ENCODE results near the gene KLF16. TPM values are rescaled to one million over a fixed set of nuclear protein-coding genes. Genes with fewer than 3 reads are reported as not detected.

The KLF16 gene
- polyA plus RNA-seq, 3 donors from 2014 or later, result 0.12 to 0.55 (median 0.49) TPM

GRCh38 chr19:1871630-1872029 is 8.3 kb upstream of the KLF16 start:
- DNase-seq, result no peak
- peaks cover 22 to 25% (median 24%) of the 10 kb centered on the region in 3 donors for H3K27me3 Mint-ChIP-seq (ENCODE audit: low read depth in 3 of 3)
- H3K4me3 Mint-ChIP-seq, result no peak overlapping the region
- no peaks in the 10 kb centered on the region for H3K9me3 Mint-ChIP-seq
- peaks cover 0 to 2% (median 0%) of the 10 kb centered on the region in 3 donors for H3K36me3 Mint-ChIP-seq
- peaks cover 37 to 46% of the 10 kb centered on the region in 2 donors for H3K4me1 Mint-ChIP-seq
- H3K27ac Mint-ChIP-seq, result no peak overlapping the region

GRCh38 chr19:1871140-1871597 is 7.8 kb upstream of the KLF16 start:
- peaks cover 0 to 2% (median 0%) of the 10 kb centered on the region in 3 donors for H3K36me3 Mint-ChIP-seq
- no peak overlapping the region for H3K4me3 Mint-ChIP-seq
- H3K27me3 Mint-ChIP-seq (ENCODE audit: low read depth in 3 of 3), result peaks cover 18 to 22% (median 19%) of the 10 kb centered on the region in 3 donors
- peaks cover 33 to 41% of the 10 kb centered on the region in 2 donors for H3K4me1 Mint-ChIP-seq
- no peak overlapping the region for H3K27ac Mint-ChIP-seq
- no peak for DNase-seq
- no peaks in the 10 kb centered on the region for H3K9me3 Mint-ChIP-seq

GRCh38 chr19:1868971-1869370 is 5.6 kb upstream of the KLF16 start:
- Mint-ChIP-seq H3K9me3 (no peaks in the 10 kb centered on the region), H3K27me3 (ENCODE audit: low read depth in 3 of 3) (peaks cover 2 to 4% (median 3%) of the 10 kb centered on the region in 3 donors), H3K27ac (peak overlapping the region in 2 of 6 donors; percentile 55 to 73), H3K4me3 (peak overlapping the region in 2 of 5 donors; percentile 44 to 46), H3K36me3 (peaks cover 0 to under 1% (median 0%) of the 10 kb centered on the region in 3 donors), H3K4me1 (peaks cover 17 to 34% of the 10 kb centered on the region in 2 donors)
- no peak for DNase-seq

GRCh38 chr19:1867349-1867724 is 4.0 kb upstream of the KLF16 start:
- Mint-ChIP-seq H3K36me3 (no peaks in the 10 kb centered on the region), H3K4me3 (no peak overlapping the region), H3K27me3 (ENCODE audit: low read depth in 3 of 3) (peaks cover 3 to 6% (median 5%) of the 10 kb centered on the region in 3 donors), H3K4me1 (peaks cover 16 to 26% of the 10 kb centered on the region in 2 donors), H3K9me3 (no peaks in the 10 kb centered on the region), H3K27ac (peak overlapping the region in 4 of 6 donors; percentile 13 to 67 (median 38))
- no peak for DNase-seq

GRCh38 chr19:1866693-1867348 is 3.4 kb upstream of the KLF16 start:
- DNase-seq, result no peak
- Mint-ChIP-seq H3K4me1 (peaks cover 21 to 30% of the 10 kb centered on the region in 2 donors), H3K9me3 (no peaks in the 10 kb centered on the region)

GRCh38 chr19:1865172-1866010 is 2.0 kb upstream of the KLF16 start:
- Mint-ChIP-seq H3K4me1 (peaks cover 30 to 35% of the 10 kb centered on the region in 2 donors), H3K9me3 (peaks cover 0 to 2% (median 0%) of the 10 kb centered on the region in 6 donors), H3K27ac (peak overlapping the region; percentile 37 to 80 (median 62)), H3K36me3 (no peaks in the 10 kb centered on the region), H3K27me3 (ENCODE audit: low read depth in 3 of 3) (peaks cover 8 to 21% (median 9%) of the 10 kb centered on the region in 3 donors), H3K4me3 (peak overlapping the region; percentile 32 to 66 (median 57))
- no peak for DNase-seq

More at GRCh38 chr19:1866693-1867348, 3.4 kb upstream of the KLF16 start:
- H3K27ac Mint-ChIP-seq, result peak overlapping the region in 5 of 6 donors; percentile 13 to 81 (median 67)
- H3K4me3 Mint-ChIP-seq, result peak overlapping the region in 1 of 5 donors; percentile 27
- no peaks in the 10 kb centered on the region for H3K36me3 Mint-ChIP-seq
- H3K27me3 Mint-ChIP-seq (ENCODE audit: low read depth in 3 of 3), result peaks cover 5 to 11% (median 9%) of the 10 kb centered on the region in 3 donors

- H3K36me3 Mint-ChIP-seq, result no peaks in the 10 kb centered on the region
- peak overlapping the region in 4 of 6 donors; percentile 29 to 84 (median 68) for H3K27ac Mint-ChIP-seq
- peaks cover 0 to 2% (median 0%) of the 10 kb centered on the region in 6 donors for H3K9me3 Mint-ChIP-seq
- peaks cover 8 to 21% (median 9%) of the 10 kb centered on the region in 3 donors for H3K27me3 Mint-ChIP-seq (ENCODE audit: low read depth in 3 of 3)
- DNase-seq, result peak; percentile 70 to 74 (median 73)
- H3K4me3 Mint-ChIP-seq, result peak overlapping the region; percentile 62 to 78 (median 67)
- peaks cover 30 to 34% of the 10 kb centered on the region in 2 donors for H3K4me1 Mint-ChIP-seq
Observed at GRCh38 chr19:1864480-1865171, 1.2 kb upstream of the KLF16 start.

GRCh38 chr19:1863638-1864479 is 480 bp upstream of the KLF16 start:
- Mint-ChIP-seq H3K27ac (peak overlapping the region in 3 of 6 donors; percentile 40 to 84 (median 42)), H3K4me1 (peaks cover 27 to 36% of the 10 kb centered on the region in 2 donors), H3K9me3 (peaks cover 0 to 2% (median 0%) of the 10 kb centered on the region in 6 donors), H3K36me3 (no peaks in the 10 kb centered on the region), H3K4me3 (peak overlapping the region; percentile 62 to 78 (median 67)), H3K27me3 (ENCODE audit: low read depth in 3 of 3) (peaks cover 8 to 23% (median 9%) of the 10 kb centered on the region in 3 donors)
- peak; percentile 90 to 94 (median 94) for DNase-seq

- H3K4me3 Mint-ChIP-seq, result peak overlapping the region; percentile 89 to 94 (median 91)
- H3K4me1 Mint-ChIP-seq, result peaks cover 19 to 33% of the 10 kb centered on the region in 2 donors
- H3K9me3 Mint-ChIP-seq, result peaks cover 0 to 2% (median 0%) of the 10 kb centered on the region in 6 donors
- no peaks in the 10 kb centered on the region for H3K36me3 Mint-ChIP-seq
- peak; percentile 53 to 62 (median 58) for DNase-seq
- H3K27ac Mint-ChIP-seq, result peak overlapping the region; percentile 83 to 96 (median 88)
- peaks cover 9 to 29% (median 10%) of the 10 kb centered on the region in 3 donors for H3K27me3 Mint-ChIP-seq (ENCODE audit: low read depth in 3 of 3)
Observed at GRCh38 chr19:1862424-1863327, 703 bp downstream of the KLF16 start.

- Mint-ChIP-seq H3K4me1 (peaks cover 17 to 33% of the 10 kb centered on the region in 2 donors), H3K27ac (peak overlapping the region; percentile 83 to 96 (median 88)), H3K36me3 (no peaks in the 10 kb centered on the region), H3K4me3 (peak overlapping the region; percentile 89 to 94 (median 91)), H3K9me3 (peaks cover 0 to 2% (median 0%) of the 10 kb centered on the region in 6 donors), H3K27me3 (ENCODE audit: low read depth in 3 of 3) (peaks cover 9 to 28% (median 10%) of the 10 kb centered on the region in 3 donors)
- no peak for DNase-seq
Observed at GRCh38 chr19:1862068-1862423, 1.3 kb downstream of the KLF16 start.

- Mint-ChIP-seq H3K27me3 (ENCODE audit: low read depth in 3 of 3) (peaks cover 7 to 29% (median 10%) of the 10 kb centered on the region in 3 donors), H3K4me3 (peak overlapping the region; percentile 89 to 94 (median 91)), H3K27ac (peak overlapping the region; percentile 80 to 96 (median 87)), H3K4me1 (peaks cover 17 to 32% of the 10 kb centered on the region in 2 donors), H3K9me3 (peaks cover 0 to 2% (median 0%) of the 10 kb centered on the region in 6 donors), H3K36me3 (no peaks in the 10 kb centered on the region)
- no peak for DNase-seq
Observed at GRCh38 chr19:1861599-1862031, 1.8 kb downstream of the KLF16 start.

Data from immature natural killer cell (primary cell).